SU-DHL-6 (cell line): ENCODE data around the gene CITED2.
"Not testable (repeated sequence)": the region's sequence is repeated elsewhere in the genome, so short reads cannot be mapped to it uniquely, and the experiment has no call there.

ENCODE experiments used
- EZH2phosphoT487 ChIP-seq: fragments of 200-600 bp; sonication (generic), shearing (Covaris generic); conservative IDR thresholded peaks from 2 replicates; pipeline ENCODE4 v1.6.1; 2018; ENCODE audit warnings: mild to moderate bottlenecking, antibody characterized with exemption, low read length, moderate library complexity, mixed read lengths
- TF ChIP-seq, protein P1 (sequence below): fragments of 200-600 bp; sonication (generic); IDR thresholded peaks from one replicate; pipeline ENCODE4 v1.5.1; 2017; ENCODE audit warnings: antibody characterized with exemption, mild to moderate bottlenecking, low read length, moderate library complexity; ENCODE audit not compliant: insufficient read depth, poor library complexity, severe bottlenecking

DNA sequence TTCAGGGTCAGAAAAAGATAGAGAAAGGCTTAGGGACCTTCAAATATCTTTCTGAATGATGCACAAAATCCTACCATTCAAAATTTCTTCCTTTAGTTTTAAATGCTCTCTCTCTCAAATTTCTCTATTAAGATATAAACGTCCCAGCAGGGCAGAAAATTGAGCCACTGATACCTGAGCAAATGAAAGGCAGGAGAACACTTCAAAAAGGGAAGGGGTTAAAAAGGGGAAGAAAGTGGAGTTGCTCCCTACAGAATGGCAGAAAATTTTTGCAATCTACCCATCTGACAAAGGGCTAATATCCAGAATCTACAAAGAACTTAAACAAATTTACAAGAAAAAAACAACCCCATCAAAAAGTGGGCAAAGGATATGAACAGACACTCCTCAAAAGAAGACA, 11.3 kb downstream of the CITED2 start:
- TF ChIP-seq, protein P1, sequence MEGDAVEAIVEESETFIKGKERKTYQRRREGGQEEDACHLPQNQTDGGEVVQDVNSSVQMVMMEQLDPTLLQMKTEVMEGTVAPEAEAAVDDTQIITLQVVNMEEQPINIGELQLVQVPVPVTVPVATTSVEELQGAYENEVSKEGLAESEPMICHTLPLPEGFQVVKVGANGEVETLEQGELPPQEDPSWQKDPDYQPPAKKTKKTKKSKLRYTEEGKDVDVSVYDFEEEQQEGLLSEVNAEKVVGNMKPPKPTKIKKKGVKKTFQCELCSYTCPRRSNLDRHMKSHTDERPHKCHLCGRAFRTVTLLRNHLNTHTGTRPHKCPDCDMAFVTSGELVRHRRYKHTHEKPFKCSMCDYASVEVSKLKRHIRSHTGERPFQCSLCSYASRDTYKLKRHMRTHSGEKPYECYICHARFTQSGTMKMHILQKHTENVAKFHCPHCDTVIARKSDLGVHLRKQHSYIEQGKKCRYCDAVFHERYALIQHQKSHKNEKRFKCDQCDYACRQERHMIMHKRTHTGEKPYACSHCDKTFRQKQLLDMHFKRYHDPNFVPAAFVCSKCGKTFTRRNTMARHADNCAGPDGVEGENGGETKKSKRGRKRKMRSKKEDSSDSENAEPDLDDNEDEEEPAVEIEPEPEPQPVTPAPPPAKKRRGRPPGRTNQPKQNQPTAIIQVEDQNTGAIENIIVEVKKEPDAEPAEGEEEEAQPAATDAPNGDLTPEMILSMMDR = not testable (repeated sequence)
- not testable (repeated sequence) for TF ChIP-seq EZH2phosphoT487
